ENCODE results near the gene ATOH8.
A peak's percentile ranks its signal among the peaks of the same experiment; 100 is the strongest.

Gene ATOH8

GRCh38 chr2:85736456-85737355 is 17.1 kb upstream of the ATOH8 start:
- DNase-seq (ENCODE audit: low read depth), result no peak

GRCh38 chr2:85737481-85737880 is 16.3 kb upstream of the ATOH8 start:
- DNase-seq (ENCODE audit: low read depth), result no peak

- DNase-seq (ENCODE audit: low read depth), result no peak
Observed at GRCh38 chr2:85737961-85738360, 15.8 kb upstream of the ATOH8 start.

GRCh38 chr2:85740193-85740592 is 13.6 kb upstream of the ATOH8 start:
- DNase-seq (ENCODE audit: low read depth), result no peak

GRCh38 chr2:85741211-85741832 is 12.5 kb upstream of the ATOH8 start:
- DNase-seq (ENCODE audit: low read depth), result no peak

- no peak for DNase-seq (ENCODE audit: low read depth)
Observed at GRCh38 chr2:85741833-85742455, 11.8 kb upstream of the ATOH8 start.

- DNase-seq (ENCODE audit: low read depth), result no peak
Observed at GRCh38 chr2:85743304-85743978, 10.3 kb upstream of the ATOH8 start.

GRCh38 chr2:85744055-85744454 is 9.7 kb upstream of the ATOH8 start:
- DNase-seq (ENCODE audit: low read depth), result no peak

- no peak for DNase-seq (ENCODE audit: low read depth)
Observed at GRCh38 chr2:85744741-85745601, 8.8 kb upstream of the ATOH8 start.

- DNase-seq (ENCODE audit: low read depth), result no peak
Observed at GRCh38 chr2:85745619-85746018, 8.2 kb upstream of the ATOH8 start.

- no peak for DNase-seq (ENCODE audit: low read depth)
Observed at GRCh38 chr2:85746321-85747004, 7.3 kb upstream of the ATOH8 start.

- DNase-seq (ENCODE audit: low read depth), result no peak
Observed at GRCh38 chr2:85747441-85747840, 6.3 kb upstream of the ATOH8 start.

- DNase-seq (ENCODE audit: low read depth), result no peak
Observed at GRCh38 chr2:85748039-85748734, 5.6 kb upstream of the ATOH8 start.

GRCh38 chr2:85748985-85749875 is 4.6 kb upstream of the ATOH8 start:
- DNase-seq (ENCODE audit: low read depth), result no peak

GRCh38 chr2:85750587-85751575 is 2.9 kb upstream of the ATOH8 start:
- peak; percentile 40 for DNase-seq (ENCODE audit: low read depth)

- DNase-seq (ENCODE audit: low read depth), result no peak
Observed at GRCh38 chr2:85751627-85752026, 2.2 kb upstream of the ATOH8 start.

GRCh38 chr2:85753035-85753524 is 711 bp upstream of the ATOH8 start:
- no peak for DNase-seq (ENCODE audit: low read depth)
